HG03354 (cell line): ENCODE results near the gene KCNAB1.
"Not testable (repeated sequence)": the region's sequence is repeated elsewhere in the genome, so short reads cannot be mapped to it uniquely, and the experiment has no call there.

Experiments
- ATAC-seq: cut with Tn5 transposase; IDR thresholded peaks from one replicate; pipeline ENCODE4 v1.9.1; 2021; ENCODE audit warnings: mild to moderate bottlenecking; ENCODE audit not compliant: unreplicated experiment, poor library complexity, severe bottlenecking

The KCNAB1 gene

DNA sequence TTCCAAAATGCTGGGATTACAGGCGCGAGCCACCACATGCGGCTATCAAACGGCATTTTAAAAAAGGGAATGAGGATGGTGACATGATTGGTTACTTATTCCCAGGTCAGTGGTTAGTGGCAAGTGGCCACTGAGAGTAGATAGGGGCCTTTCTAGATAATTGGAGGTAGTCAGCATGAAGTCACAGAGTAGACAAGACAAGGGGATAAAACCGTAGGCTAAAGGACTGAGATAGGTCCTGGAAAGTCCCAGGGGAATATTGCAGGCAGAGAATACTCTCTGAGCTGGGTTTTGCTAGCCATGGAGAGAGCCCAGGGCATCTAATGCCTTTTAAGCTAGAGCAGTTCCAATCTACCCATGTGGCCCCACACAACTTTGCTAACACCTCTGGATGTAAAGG is 52.2 kb downstream of the KCNAB1 start:
- ATAC-seq = no peak

GRCh38 chr3:156174229-156174847 is 54.0 kb downstream of the KCNAB1 start:
- no peak for ATAC-seq

GRCh38 chr3:156175570-156175969 is 55.2 kb downstream of the KCNAB1 start:
- no peak for ATAC-seq

GRCh38 chr3:156176048-156176447 is 55.7 kb downstream of the KCNAB1 start:
- ATAC-seq = no peak

DNA sequence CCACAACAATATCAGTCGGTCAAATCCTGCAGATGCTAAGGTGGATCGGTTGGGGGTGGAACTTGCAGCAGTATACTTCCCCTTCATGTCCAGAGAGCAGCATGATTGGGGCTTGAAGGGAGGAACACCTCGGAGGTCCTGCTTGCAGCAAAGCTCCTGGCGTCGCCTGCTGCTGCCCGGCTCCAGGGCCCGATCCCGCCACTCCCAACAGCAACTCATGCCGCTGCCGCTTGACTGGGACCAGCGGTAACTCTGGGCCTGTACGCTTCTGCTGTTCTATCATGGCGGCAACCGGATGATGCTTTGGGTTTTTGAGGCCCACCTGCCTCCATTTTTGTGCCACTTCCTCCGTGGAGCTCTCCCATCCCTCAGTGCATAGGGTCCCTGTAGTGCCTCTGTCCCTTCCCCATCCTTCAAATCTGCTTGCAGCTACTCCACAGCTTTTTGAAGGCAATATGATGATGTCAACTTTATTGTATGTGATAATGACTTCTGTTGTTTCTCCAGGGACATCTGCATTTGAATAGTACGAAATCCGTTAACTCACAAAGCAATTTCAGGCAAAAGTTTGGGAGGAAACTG is 56.3 kb downstream of the KCNAB1 start:
- no peak for ATAC-seq

GRCh38 chr3:156180077-156180476 is 59.7 kb downstream of the KCNAB1 start:
- ATAC-seq = no peak

DNA sequence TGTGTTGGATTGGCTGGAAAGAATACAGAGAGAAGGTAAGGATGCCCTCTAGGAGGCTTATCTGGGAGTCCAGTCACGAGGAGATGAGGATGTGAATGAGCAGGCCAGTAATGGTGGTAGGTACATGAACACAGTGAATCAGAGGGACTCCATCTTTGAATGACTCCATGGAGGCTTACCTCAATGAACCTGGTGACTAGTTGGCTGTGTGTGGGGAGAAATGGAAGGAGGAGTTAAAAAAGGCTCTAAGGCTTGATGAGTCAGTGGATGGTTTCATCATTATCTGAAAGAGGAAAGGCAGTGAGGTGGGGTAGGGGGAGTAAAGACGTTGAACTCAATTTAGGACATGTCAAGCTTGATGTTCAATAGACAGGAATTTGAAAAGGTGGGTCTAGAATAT is 61.1 kb downstream of the KCNAB1 start:
- no peak for ATAC-seq

GRCh38 chr3:156183396-156183795 is 63.0 kb downstream of the KCNAB1 start:
- no peak for ATAC-seq

DNA sequence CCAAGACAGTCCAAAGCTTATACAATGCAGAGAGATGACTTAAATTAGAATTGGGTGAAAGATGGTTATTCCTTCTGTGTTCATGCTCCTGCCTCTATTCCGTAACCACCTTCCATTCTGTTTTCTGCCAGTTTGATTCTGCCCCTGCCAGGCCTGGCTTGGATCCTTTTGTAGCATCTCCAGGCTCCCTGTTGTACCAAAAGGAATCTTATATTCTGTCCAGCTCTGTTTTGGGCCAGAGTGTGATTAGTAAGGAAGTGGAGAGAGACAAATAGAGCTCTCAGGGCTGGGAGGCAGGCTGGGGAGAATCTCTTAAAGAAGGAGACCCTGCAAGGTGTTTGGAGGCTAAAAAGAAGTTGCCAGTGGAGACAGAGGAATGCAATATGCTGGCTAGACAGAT is 63.8 kb downstream of the KCNAB1 start:
- no peak for ATAC-seq

- ATAC-seq = no peak
These were observed 66.9 kb downstream of the KCNAB1 start for GRCh38 chr3:156187146-156187769.

DNA sequence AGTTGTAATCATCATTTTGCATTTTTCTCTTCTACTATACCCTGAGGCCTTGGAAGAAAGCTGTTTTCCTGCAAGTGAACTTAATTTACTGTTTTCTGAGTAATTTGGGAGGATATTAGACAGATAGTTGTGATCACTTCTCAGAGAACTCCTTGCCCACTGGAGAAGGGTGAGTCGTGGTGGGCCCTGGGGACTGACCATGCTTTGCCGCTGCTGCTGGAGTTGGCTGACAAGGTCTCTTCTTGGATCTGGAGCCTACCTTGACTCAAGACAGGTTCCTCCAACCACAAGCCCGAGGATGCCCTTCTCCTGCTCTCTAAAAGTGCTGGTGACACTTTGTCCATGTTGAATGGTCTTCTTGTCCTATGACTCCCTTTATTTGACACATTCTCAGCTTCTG is 68.4 kb downstream of the KCNAB1 start:
- no peak for ATAC-seq

GRCh38 chr3:156189927-156190326 is 69.5 kb downstream of the KCNAB1 start:
- no peak for ATAC-seq

DNA sequence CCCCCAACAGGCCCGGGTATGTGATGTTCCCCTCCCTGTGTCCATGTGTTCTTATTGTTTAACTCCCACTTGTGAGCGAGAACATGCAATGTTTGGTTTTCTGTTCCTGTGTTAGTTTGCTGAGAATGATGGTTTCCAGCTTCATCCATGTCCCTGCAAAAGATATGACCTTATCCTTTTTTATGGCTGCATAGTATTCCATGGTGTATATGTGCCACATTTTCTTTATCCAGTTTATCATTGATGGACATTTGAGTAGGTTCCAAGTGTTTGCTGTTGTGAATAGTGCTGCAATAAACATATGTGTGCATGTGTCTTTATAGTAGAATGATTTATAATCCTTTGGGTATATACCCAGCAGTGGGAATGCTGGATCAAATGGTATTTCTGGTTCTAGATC is 74.6 kb downstream of the KCNAB1 start:
- ATAC-seq = not testable (repeated sequence)

GRCh38 chr3:156197152-156197551 is 76.8 kb downstream of the KCNAB1 start:
- ATAC-seq = not testable (repeated sequence)

GRCh38 chr3:156201411-156202405 is 81.3 kb downstream of the KCNAB1 start:
- no peak for ATAC-seq

DNA sequence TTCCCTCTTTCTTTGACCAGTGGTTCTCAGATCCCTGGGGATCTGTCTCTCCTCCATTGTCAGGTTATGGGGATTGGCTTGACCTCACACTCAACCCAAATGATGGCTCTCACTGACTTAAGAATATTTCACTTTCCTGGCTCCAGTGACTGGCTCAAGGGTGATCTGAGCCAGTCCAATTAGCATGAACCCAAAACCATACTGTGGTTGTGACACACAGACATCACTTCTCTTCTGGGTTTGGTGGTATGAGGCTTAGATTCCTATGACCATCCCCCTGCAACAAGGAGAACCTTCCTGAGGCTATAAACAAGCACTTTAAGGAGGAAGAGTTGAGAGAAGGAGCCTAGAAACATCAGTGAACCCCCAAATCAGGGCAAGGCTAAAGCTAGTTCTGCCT is 85.8 kb downstream of the KCNAB1 start:
- ATAC-seq = no peak

DNA sequence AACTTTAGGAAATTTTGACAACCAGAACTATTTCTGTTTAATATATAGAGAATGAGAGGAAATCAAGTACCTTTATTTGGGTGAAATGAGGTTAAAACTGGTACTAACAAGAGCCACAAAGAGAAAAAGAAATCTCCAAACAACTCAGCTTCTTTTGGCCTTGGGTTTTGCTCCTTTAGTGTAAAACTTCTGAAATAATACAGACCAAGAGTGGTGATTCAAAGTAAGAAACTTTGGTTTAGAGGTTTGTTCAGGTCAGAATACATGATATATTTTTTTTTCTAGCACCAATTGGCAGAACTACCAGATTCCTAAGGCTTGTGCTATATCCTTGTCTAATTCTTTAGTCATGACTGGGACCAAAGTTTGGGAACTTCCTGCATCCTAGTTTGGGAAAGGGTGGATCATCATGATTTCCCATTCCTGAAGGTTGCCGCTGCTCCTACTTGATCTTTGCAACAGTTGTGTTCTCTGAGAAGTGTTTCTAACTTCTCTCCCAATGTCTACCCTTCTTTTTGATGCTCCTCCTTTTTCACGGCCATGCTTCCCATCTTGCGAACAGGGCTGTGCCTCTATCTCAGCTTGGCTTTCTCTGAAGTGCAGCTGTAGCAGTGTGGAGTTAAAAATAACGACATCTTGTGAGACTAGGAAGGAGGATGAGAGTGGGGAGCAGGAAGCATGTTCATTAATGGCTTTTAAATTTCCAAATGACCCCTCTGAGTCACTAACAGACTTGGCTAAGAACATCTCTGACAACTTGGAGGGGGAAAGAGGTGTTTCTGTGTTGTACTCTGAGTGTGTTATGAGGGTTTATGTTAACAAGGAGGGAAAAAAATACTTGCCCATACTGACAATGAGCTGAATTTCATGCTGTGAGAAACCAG is 87.7 kb downstream of the KCNAB1 start:
- ATAC-seq = no peak

- no peak for ATAC-seq
These were observed 89.4 kb downstream of the KCNAB1 start for GRCh38 chr3:156209631-156210335.

GRCh38 chr3:156211583-156211982 is 91.2 kb downstream of the KCNAB1 start:
- ATAC-seq = no peak
